HepG2 (cell line): ENCODE data around the gene CAMTA1. TPM values are rescaled to one million over a fixed set of nuclear protein-coding genes. Genes with fewer than 3 reads are reported as not detected.

Source experiments
- CBX5 ChIP-seq: sonication (generic); formaldehyde crosslinking; IDR thresholded peaks from 2 replicates; pipeline ENCODE4 v1.4.0; 2020; ENCODE audit warnings: missing genetic modification reagents, borderline replicate concordance
- CTCF ChIP-seq: sonication (generic); formaldehyde crosslinking; IDR thresholded peaks from 2 replicates; pipeline ENCODE4 v1.5.0; 2020; ENCODE audit warnings: mild to moderate bottlenecking, missing genetic modification reagents, moderate library complexity
- HDAC2 ChIP-seq: sonication (generic); formaldehyde crosslinking; IDR thresholded peaks from 2 replicates; pipeline ENCODE4 v1.4.0; 2020; ENCODE audit warnings: missing genetic modification reagents
- HNF1A ChIP-seq, 2 experiments: sonication (generic) in 1 of 2; formaldehyde crosslinking in 1 of 2; IDR thresholded peaks; 2 replicates each; pipeline versions ENCODE4 v1.4.0 to v1.6.1; 2016 to 2020; ENCODE audit warnings: borderline replicate concordance in 1 of 2, low read depth in 1 of 2, mild to moderate bottlenecking in 1 of 2, missing genetic modification reagents in 1 of 2
- SMC3 ChIP-seq: IDR thresholded peaks from 2 replicates; pipeline ENCODE4 v1.6.1; 2011; ENCODE audit warnings: low read length, improper control_type of control experiment
- STAG1 ChIP-seq: sonication (generic); formaldehyde crosslinking; IDR thresholded peaks from 2 replicates; pipeline ENCODE4 v1.4.0; 2020; ENCODE audit warnings: missing genetic modification reagents
- TCF7 ChIP-seq: sonication (generic); IDR thresholded peaks from 2 replicates; pipeline ENCODE4 v1.6.1; 2016; ENCODE audit warnings: antibody characterized with exemption, low read depth
- TEAD3 ChIP-seq: optimal IDR thresholded peaks from 2 replicates; pipeline ENCODE3; 2016; ENCODE audit warnings: borderline replicate concordance
- YY1 ChIP-seq: IDR thresholded peaks from 2 replicates; pipeline ENCODE4 v1.6.1; 2011; ENCODE audit warnings: low read length, low read depth, moderate library complexity, mild to moderate bottlenecking; ENCODE audit not compliant: insufficient read depth, insufficient replicate concordance
- ZNF691 ChIP-seq: sonication (generic); formaldehyde crosslinking; IDR thresholded peaks from 2 replicates; pipeline ENCODE4 v1.4.0; 2020; ENCODE audit warnings: missing genetic modification reagents, low read depth, mild to moderate bottlenecking, borderline replicate concordance
- ZNF777 ChIP-seq: sonication (generic); formaldehyde crosslinking; IDR thresholded peaks from 2 replicates; pipeline ENCODE4 v1.4.0; 2020; ENCODE audit warnings: missing genetic modification reagents
- ZNF782 ChIP-seq: sonication (generic); formaldehyde crosslinking; IDR thresholded peaks from 2 replicates; pipeline ENCODE4 v1.4.0; 2020; ENCODE audit warnings: missing genetic modification reagents, mild to moderate bottlenecking, borderline replicate concordance
- polyA plus RNA-seq, 8 experiments: library from polyadenylated mRNA; depleted of rRNA in 3 of 8; stranded (reverse) in 7 of 8; unstranded in 1 of 8; fragments of >200 nt; fragmentation: Illumina TruSeq in 4 of 8; extraction: Trizol in 4 of 8; gene quantifications; 2 replicates each; pipeline versions ENCODE4 v1.2.1 to v1.2.3, GENCODE V29; 2011 to 2016; ENCODE audit warnings: low read depth in 4 of 8, missing spikeins in 1 of 8, mixed read lengths in 1 of 8; ENCODE audit not compliant: insufficient read depth in 1 of 8
- total RNA-seq, 5 experiments: library from RNA; depleted of rRNA; stranded (reverse); fragments of >200 nt; fragmentation: Illumina TruSeq; extraction: Trizol; gene quantifications; 2 replicates each; pipeline ENCODE4 v1.2.3, GENCODE V29; 2016; ENCODE audit warnings: low read depth in 1 of 5
- TF ChIP-seq, protein P1 (sequence below): sonication (generic); formaldehyde crosslinking; IDR thresholded peaks from 2 replicates; pipeline ENCODE4 v1.4.0; 2020; ENCODE audit warnings: missing genetic modification reagents, mild to moderate bottlenecking, borderline replicate concordance
- TF ChIP-seq, protein P2 (sequence below): sonication (generic); formaldehyde crosslinking; IDR thresholded peaks from 2 replicates; pipeline ENCODE4 v1.4.0; 2020; ENCODE audit warnings: mild to moderate bottlenecking, missing genetic modification reagents

Gene CAMTA1
- total and polyA plus RNA-seq, 2 of the 13 experiments (the other 11 are each of a cell fraction or from before 2014, with no cell fraction given) = 25.0 to 36.4 TPM

GRCh38 chr1:6889875-6890480, 104.7 kb downstream of the CAMTA1 start (continued):
- TF ChIP-seq CTCF (CRISPR knock-in tag) (peak; percentile 82), ZNF777 (CRISPR knock-in tag) (no peak), CBX5 (no peak), HNF1A (IDR thresholded peaks at IDR 0.05; ENCODE audit: low read depth) (no peak), HNF1A (CRISPR knock-in tag; IDR thresholded peaks at IDR 0.05; ENCODE audit: borderline replicate concordance) (no peak), ZNF691 (CRISPR knock-in tag) (0 out of 2 replicates have a peak, but pooled peaks have one; percentile 45), HDAC2 (CRISPR knock-in tag) (no peak), TEAD3 (peak; percentile 74), SMC3 (peak; percentile 97), STAG1 (CRISPR knock-in tag) (peak; percentile 78), ZNF782 (no peak), YY1 (peak; percentile 15), TCF7 (no peak)
- TF ChIP-seq, protein P1, sequence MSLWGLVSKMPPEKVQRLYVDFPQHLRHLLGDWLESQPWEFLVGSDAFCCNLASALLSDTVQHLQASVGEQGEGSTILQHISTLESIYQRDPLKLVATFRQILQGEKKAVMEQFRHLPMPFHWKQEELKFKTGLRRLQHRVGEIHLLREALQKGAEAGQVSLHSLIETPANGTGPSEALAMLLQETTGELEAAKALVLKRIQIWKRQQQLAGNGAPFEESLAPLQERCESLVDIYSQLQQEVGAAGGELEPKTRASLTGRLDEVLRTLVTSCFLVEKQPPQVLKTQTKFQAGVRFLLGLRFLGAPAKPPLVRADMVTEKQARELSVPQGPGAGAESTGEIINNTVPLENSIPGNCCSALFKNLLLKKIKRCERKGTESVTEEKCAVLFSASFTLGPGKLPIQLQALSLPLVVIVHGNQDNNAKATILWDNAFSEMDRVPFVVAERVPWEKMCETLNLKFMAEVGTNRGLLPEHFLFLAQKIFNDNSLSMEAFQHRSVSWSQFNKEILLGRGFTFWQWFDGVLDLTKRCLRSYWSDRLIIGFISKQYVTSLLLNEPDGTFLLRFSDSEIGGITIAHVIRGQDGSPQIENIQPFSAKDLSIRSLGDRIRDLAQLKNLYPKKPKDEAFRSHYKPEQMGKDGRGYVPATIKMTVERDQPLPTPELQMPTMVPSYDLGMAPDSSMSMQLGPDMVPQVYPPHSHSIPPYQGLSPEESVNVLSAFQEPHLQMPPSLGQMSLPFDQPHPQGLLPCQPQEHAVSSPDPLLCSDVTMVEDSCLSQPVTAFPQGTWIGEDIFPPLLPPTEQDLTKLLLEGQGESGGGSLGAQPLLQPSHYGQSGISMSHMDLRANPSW (CRISPR knock-in tag) = no peak
- TF ChIP-seq, protein P2, sequence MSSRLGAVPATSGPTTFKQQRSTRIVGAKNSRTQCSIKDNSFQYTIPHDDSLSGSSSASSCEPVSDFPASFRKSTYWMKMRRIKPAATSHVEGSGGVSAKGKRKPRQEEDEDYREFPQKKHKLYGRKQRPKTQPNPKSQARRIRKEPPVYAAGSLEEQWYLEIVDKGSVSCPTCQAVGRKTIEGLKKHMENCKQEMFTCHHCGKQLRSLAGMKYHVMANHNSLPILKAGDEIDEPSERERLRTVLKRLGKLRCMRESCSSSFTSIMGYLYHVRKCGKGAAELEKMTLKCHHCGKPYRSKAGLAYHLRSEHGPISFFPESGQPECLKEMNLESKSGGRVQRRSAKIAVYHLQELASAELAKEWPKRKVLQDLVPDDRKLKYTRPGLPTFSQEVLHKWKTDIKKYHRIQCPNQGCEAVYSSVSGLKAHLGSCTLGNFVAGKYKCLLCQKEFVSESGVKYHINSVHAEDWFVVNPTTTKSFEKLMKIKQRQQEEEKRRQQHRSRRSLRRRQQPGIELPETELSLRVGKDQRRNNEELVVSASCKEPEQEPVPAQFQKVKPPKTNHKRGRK = no peak
